HepG2 (cell line): ENCODE measurements around the gene LHFPL2. TPM values are rescaled to one million over a fixed set of nuclear protein-coding genes. Genes with fewer than 3 reads are reported as not detected.

Experiments used
- ATAC-seq: fragments of 200-7000 bp; cut with Tn5 transposase; 3 replicates; pipeline ENCODE4 v1.9.1; 2020; ENCODE audit warnings: mild to moderate bottlenecking, moderate library complexity
- BruUV-seq: library from RNA; stranded (reverse); fragments of 400-500 nt; replicated peaks from 2 replicates; lab custom pipeline; 2021; lab: Mats Ljungman, UMichigan
- CTCF ChIA-PET: fragments of 300-600 bp; formaldehyde crosslinking; extraction: SDS; loops from one replicate; lab custom pipeline; 2021; ENCODE audit warnings: low total read pairs, inconsistent platforms, low intra/inter-chr PET ratio; lab: Yijun Ruan, JAX
- POLR2A ChIA-PET: fragments of 350-600 bp; sonication (Branson Sonifier 250); formaldehyde crosslinking; loops from one replicate; lab custom pipeline; 2020; ENCODE audit warnings: antibody characterized with exemption, inconsistent platforms; lab: Yijun Ruan, JAX
- DNase-seq: peaks from one replicate; pipeline ENCODE4 v3.0.0-alpha.2; 2015; ENCODE audit warnings: low spot score
- FAIRE-seq: peaks from 3 replicates; lab custom pipeline; 2011; peaks lifted over from hg19 to GRCh38; lab: Jason Lieb, UNC
- H2AFZ ChIP-seq: one replicate; pipeline ENCODE4 v1.6.1; 2011; ENCODE audit warnings: low read length, inconsistent platforms
- H3K27ac ChIP-seq: fragments of 300-600 bp; 3 replicates; pipeline ENCODE4 v1.8.0; 2011; ENCODE audit warnings: mixed run types, mild to moderate bottlenecking, mixed read lengths, low read length, inconsistent platforms; ENCODE audit not compliant: insufficient read depth; ENCODE audit errors: extremely low read length
- H3K27me3 ChIP-seq, 2 experiments: fragments of 200-600 bp in 1 of 2; 2 replicates in 1 of 2; 3 replicates in 1 of 2; pipeline versions ENCODE4 v1.6.0 to v1.8.0; 2011; ENCODE audit warnings: low read length in 2 of 2, mild to moderate bottlenecking in 2 of 2, moderate library complexity in 2 of 2, inconsistent platforms in 1 of 2; ENCODE audit not compliant: insufficient read depth in 2 of 2, control insufficient read depth in 1 of 2
- H3K36me3 ChIP-seq, 2 experiments: fragments of 200-600 bp in 1 of 2; replicated peaks in 1 of 2; 2 replicates in 1 of 2; 3 replicates in 1 of 2; pipeline versions ENCODE4 v1.5.1 to v1.8.0; 2011; ENCODE audit warnings: low read length in 2 of 2, inconsistent platforms in 1 of 2; ENCODE audit not compliant: insufficient read depth in 2 of 2, control insufficient read depth in 1 of 2
- H3K4me1 ChIP-seq: 2 replicates; pipeline ENCODE4 v1.5.1; 2012; ENCODE audit warnings: low read length, inconsistent platforms; ENCODE audit not compliant: insufficient read depth
- H3K4me2 ChIP-seq: 2 replicates; pipeline ENCODE4 v1.6.0; 2011; ENCODE audit warnings: low read depth, low read length, inconsistent platforms
- H3K4me3 ChIP-seq, 3 experiments: fragments of 200-600 bp in 1 of 3; sonication (generic), shearing (Covaris generic) in 1 of 3; replicated peaks in 1 of 3; 2 replicates each; pipeline ENCODE4 v1.5.1; 2011 to 2016; ENCODE audit warnings: low read length in 3 of 3, inconsistent platforms in 2 of 3, low read depth in 2 of 3, mild to moderate bottlenecking in 2 of 3, control low read depth in 1 of 3, mixed read lengths in 1 of 3; ENCODE audit not compliant: insufficient read depth in 1 of 3
- H3K79me2 ChIP-seq: one replicate; pipeline ENCODE4 v1.6.1; 2011; ENCODE audit warnings: low read length, inconsistent platforms; ENCODE audit not compliant: insufficient read depth
- H3K9ac ChIP-seq: 2 replicates; pipeline ENCODE4 v1.6.0; 2011; ENCODE audit warnings: mild to moderate bottlenecking, low read depth, low read length, inconsistent platforms; ENCODE audit not compliant: insufficient read depth
- H3K9me3 ChIP-seq: 2 replicates; pipeline ENCODE4 v1.5.1; 2012; ENCODE audit warnings: mild to moderate bottlenecking, low read length
- H4K20me1 ChIP-seq: 2 replicates; pipeline ENCODE4 v1.6.0; 2011; ENCODE audit warnings: inconsistent platforms, mild to moderate bottlenecking, low read length, moderate library complexity; ENCODE audit not compliant: insufficient read depth
- CHD4 ChIP-seq: fragments of 200-600 bp; sonication (generic); IDR thresholded peaks from 2 replicates; pipeline ENCODE4 v1.7.0; 2017; ENCODE audit warnings: mild to moderate bottlenecking, low read length, borderline replicate concordance
- HNRNPH1 ChIP-seq: fragments of 200-400 bp; formaldehyde crosslinking; optimal IDR thresholded peaks from 2 replicates; pipeline ENCODE3; 2017; ENCODE audit warnings: mild to moderate bottlenecking, low read depth, low read length
- PHF20 ChIP-seq: sonication (generic); formaldehyde crosslinking; IDR thresholded peaks from 2 replicates; pipeline ENCODE4 v1.5.0; 2020; ENCODE audit warnings: mild to moderate bottlenecking, missing genetic modification reagents
- PHF8 ChIP-seq: sonication (generic); formaldehyde crosslinking; IDR thresholded peaks from 2 replicates; pipeline ENCODE4 v1.5.0; 2020; ENCODE audit warnings: missing genetic modification reagents
- PLRG1 ChIP-seq: fragments of 450-650 bp; conservative IDR thresholded peaks from 2 replicates; pipeline ENCODE4 v1.6.1; 2016
- SOX5 ChIP-seq: IDR thresholded peaks from 2 replicates; pipeline ENCODE4 v1.6.1; 2016; ENCODE audit warnings: borderline replicate concordance
- SOX6 ChIP-seq, 2 experiments: fragments of 450-650 bp in 1 of 2; sonication (generic) in 1 of 2; formaldehyde crosslinking in 1 of 2; IDR thresholded peaks; 2 replicates each; pipeline versions ENCODE4 v1.4.0 to v1.6.1; 2017 to 2020; ENCODE audit warnings: antibody characterized with exemption in 1 of 2, mild to moderate bottlenecking in 1 of 2, missing genetic modification reagents in 1 of 2
- SP140L ChIP-seq: sonication (generic); formaldehyde crosslinking; IDR thresholded peaks from 2 replicates; pipeline ENCODE4 v1.4.0; 2020; ENCODE audit warnings: missing genetic modification reagents, borderline replicate concordance
- TCF7 ChIP-seq: sonication (generic); IDR thresholded peaks from 2 replicates; pipeline ENCODE4 v1.6.1; 2016; ENCODE audit warnings: antibody characterized with exemption, low read depth
- ZBTB7A ChIP-seq: sonication (generic); formaldehyde crosslinking; IDR thresholded peaks from 2 replicates; pipeline ENCODE4 v1.8.0; 2022; ENCODE audit warnings: mild to moderate bottlenecking, missing genetic modification reagents
- ZNF136 ChIP-seq: sonication (generic); formaldehyde crosslinking; IDR thresholded peaks from 2 replicates; pipeline ENCODE4 v1.8.1; 2022; ENCODE audit warnings: low read depth, mild to moderate bottlenecking, moderate library complexity, missing genetic modification reagents
- ZNF20 ChIP-seq: sonication (generic); formaldehyde crosslinking; IDR thresholded peaks from 2 replicates; pipeline ENCODE4 v1.4.0; 2020; ENCODE audit warnings: mild to moderate bottlenecking, moderate library complexity, missing genetic modification reagents
- ZNF383 ChIP-seq: sonication (generic); formaldehyde crosslinking; IDR thresholded peaks from 2 replicates; pipeline ENCODE4 v1.4.0; 2020; ENCODE audit warnings: missing genetic modification reagents, mild to moderate bottlenecking, borderline replicate concordance
- ZNF468 ChIP-seq: sonication (generic); formaldehyde crosslinking; IDR thresholded peaks from 2 replicates; pipeline ENCODE4 v1.8.0; 2022; ENCODE audit warnings: mild to moderate bottlenecking, moderate library complexity, missing genetic modification reagents
- ZNF567 ChIP-seq: sonication (generic); formaldehyde crosslinking; IDR thresholded peaks from 2 replicates; pipeline ENCODE4 v1.8.1; 2023; ENCODE audit warnings: mild to moderate bottlenecking, missing genetic modification reagents, borderline replicate concordance
- in situ Hi-C: cut with HindIII; loops from 2 replicates; pipeline ENCODE4 v1.10.0; 2017; ENCODE audit warnings: low pct_unique_long_range_greater_than_20kb; ENCODE audit not compliant: extremely low pct_ligation_motif_present
- intact Hi-C: fragments of 100-400 bp; cut with micrococcal nuclease; formaldehyde crosslinking; loops from one replicate; pipeline ENCODE4 v1.10.0; 2022; ENCODE audit not compliant: unreplicated experiment
- polyA plus RNA-seq, 8 experiments: library from polyadenylated mRNA; depleted of rRNA in 3 of 8; stranded (reverse) in 7 of 8; unstranded in 1 of 8; fragments of >200 nt; fragmentation: Illumina TruSeq in 4 of 8; extraction: Trizol in 4 of 8; gene quantifications; 2 replicates each; pipeline versions ENCODE4 v1.2.1 to v1.2.3, GENCODE V29; 2011 to 2016; ENCODE audit warnings: low read depth in 4 of 8, missing spikeins in 1 of 8, mixed read lengths in 1 of 8; ENCODE audit not compliant: insufficient read depth in 1 of 8
- total RNA-seq, 5 experiments: library from RNA; depleted of rRNA; stranded (reverse); fragments of >200 nt; fragmentation: Illumina TruSeq; extraction: Trizol; gene quantifications; 2 replicates each; pipeline ENCODE4 v1.2.3, GENCODE V29; 2016; ENCODE audit warnings: low read depth in 1 of 5
- TF ChIP-seq, protein P1 (sequence below): sonication (generic); formaldehyde crosslinking; IDR thresholded peaks from 2 replicates; pipeline ENCODE4 v1.4.0; 2020; ENCODE audit warnings: mild to moderate bottlenecking, low read depth, missing genetic modification reagents
- TF ChIP-seq, protein P2 (sequence below): sonication (generic); formaldehyde crosslinking; IDR thresholded peaks from 2 replicates; pipeline ENCODE4 v1.4.0; 2020; ENCODE audit warnings: mild to moderate bottlenecking, missing genetic modification reagents
- TF ChIP-seq, protein P3 (sequence below): sonication (generic); formaldehyde crosslinking; IDR thresholded peaks from 2 replicates; pipeline ENCODE4 v1.8.0; 2022; ENCODE audit warnings: mild to moderate bottlenecking, missing genetic modification reagents
- TF ChIP-seq, protein P4 (sequence below): sonication (generic); formaldehyde crosslinking; IDR thresholded peaks from 2 replicates; pipeline ENCODE4 v1.4.0; 2020; ENCODE audit warnings: missing genetic modification reagents, borderline replicate concordance

Gene LHFPL2
- total and polyA plus RNA-seq, 2 of the 13 experiments (the other 11 are each of a cell fraction or from before 2014, with no cell fraction given) = 6.0 to 20.0 TPM

DNA sequence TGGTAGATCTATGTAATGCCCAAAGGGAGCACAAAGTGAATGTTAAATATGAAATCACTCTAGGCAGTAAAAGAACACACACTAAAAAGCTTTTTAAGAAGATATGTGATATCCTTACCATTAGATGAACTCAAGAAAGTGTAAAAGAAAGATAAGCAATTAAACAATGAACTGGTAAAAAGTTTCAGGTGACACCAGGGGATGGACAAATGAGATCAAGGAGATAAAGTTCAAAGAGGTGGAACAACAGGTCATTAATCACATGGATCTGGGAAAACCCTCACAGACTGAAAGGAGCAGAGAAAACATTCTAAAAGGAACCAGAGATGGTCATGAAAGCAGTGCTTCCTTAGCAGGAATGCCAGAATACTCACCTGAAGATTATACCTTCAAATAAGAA, 40.7 kb downstream of the LHFPL2 start:
- Histone ChIP-seq H3K4me2 (no peak overlapping the region), H3K4me1 (peaks cover 82% of the 10 kb centered on the region), H3K27ac (peak overlapping the region; percentile 8), H3K27me3 (no peaks in the 10 kb centered on the region), H2AFZ (no peak overlapping the region), H4K20me1 (no peaks in the 10 kb centered on the region), H3K79me2 (peaks cover 20% of the 10 kb centered on the region), H3K36me3 (peaks cover 2 to 10% of the 10 kb centered on the region in 2 experiments; a peak in 3 of 5 replicates), H3K9me3 (no peaks in the 10 kb centered on the region), H3K9ac (no peak overlapping the region), H3K4me3 (no peak overlapping the region)
- no TSS peak for BruUV-seq
- CTCF ChIA-PET = no interaction called here
- no peak for FAIRE-seq
- intact Hi-C loops = no loop called here
- POLR2A ChIA-PET = no interaction called here
- in situ Hi-C loops = no loop called here
- no peak for DNase-seq
- no peak for ATAC-seq
- TF ChIP-seq SOX5 (CRISPR knock-in tag) (peak; percentile 35; the same call in 1 of the 2 replicates), CHD4 (no peak), ZNF567 (CRISPR knock-in tag) (no peak), PHF20 (CRISPR knock-in tag) (no peak), SP140L (CRISPR knock-in tag) (no peak), ZNF20 (no peak), ZNF136 (CRISPR knock-in tag) (no peak), TCF7 (peak; percentile 48; the same call in 1 of the 2 replicates), ZBTB7A (no peak), ZNF383 (no peak), PLRG1 (no peak), PHF8 (no peak), HNRNPH1 (no peak), SOX6 (IDR thresholded peaks at IDR 0.05) (no peak), SOX6 (CRISPR knock-in tag; IDR thresholded peaks at IDR 0.05) (peak; percentile 36; the same call in 1 of the 2 replicates), ZNF468 (no peak)
- TF ChIP-seq, protein P1, sequence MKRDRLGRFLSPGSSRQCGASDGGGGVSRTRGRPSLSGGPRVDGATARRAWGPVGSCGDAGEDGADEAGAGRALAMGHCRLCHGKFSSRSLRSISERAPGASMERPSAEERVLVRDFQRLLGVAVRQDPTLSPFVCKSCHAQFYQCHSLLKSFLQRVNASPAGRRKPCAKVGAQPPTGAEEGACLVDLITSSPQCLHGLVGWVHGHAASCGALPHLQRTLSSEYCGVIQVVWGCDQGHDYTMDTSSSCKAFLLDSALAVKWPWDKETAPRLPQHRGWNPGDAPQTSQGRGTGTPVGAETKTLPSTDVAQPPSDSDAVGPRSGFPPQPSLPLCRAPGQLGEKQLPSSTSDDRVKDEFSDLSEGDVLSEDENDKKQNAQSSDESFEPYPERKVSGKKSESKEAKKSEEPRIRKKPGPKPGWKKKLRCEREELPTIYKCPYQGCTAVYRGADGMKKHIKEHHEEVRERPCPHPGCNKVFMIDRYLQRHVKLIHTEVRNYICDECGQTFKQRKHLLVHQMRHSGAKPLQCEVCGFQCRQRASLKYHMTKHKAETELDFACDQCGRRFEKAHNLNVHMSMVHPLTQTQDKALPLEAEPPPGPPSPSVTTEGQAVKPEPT (CRISPR knock-in tag) = no peak
- TF ChIP-seq, protein P2, sequence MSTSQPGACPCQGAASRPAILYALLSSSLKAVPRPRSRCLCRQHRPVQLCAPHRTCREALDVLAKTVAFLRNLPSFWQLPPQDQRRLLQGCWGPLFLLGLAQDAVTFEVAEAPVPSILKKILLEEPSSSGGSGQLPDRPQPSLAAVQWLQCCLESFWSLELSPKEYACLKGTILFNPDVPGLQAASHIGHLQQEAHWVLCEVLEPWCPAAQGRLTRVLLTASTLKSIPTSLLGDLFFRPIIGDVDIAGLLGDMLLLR = no peak
- TF ChIP-seq, protein P3, sequence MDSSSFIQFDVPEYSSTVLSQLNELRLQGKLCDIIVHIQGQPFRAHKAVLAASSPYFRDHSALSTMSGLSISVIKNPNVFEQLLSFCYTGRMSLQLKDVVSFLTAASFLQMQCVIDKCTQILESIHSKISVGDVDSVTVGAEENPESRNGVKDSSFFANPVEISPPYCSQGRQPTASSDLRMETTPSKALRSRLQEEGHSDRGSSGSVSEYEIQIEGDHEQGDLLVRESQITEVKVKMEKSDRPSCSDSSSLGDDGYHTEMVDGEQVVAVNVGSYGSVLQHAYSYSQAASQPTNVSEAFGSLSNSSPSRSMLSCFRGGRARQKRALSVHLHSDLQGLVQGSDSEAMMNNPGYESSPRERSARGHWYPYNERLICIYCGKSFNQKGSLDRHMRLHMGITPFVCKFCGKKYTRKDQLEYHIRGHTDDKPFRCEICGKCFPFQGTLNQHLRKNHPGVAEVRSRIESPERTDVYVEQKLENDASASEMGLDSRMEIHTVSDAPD = no peak
- TF ChIP-seq, protein P4, sequence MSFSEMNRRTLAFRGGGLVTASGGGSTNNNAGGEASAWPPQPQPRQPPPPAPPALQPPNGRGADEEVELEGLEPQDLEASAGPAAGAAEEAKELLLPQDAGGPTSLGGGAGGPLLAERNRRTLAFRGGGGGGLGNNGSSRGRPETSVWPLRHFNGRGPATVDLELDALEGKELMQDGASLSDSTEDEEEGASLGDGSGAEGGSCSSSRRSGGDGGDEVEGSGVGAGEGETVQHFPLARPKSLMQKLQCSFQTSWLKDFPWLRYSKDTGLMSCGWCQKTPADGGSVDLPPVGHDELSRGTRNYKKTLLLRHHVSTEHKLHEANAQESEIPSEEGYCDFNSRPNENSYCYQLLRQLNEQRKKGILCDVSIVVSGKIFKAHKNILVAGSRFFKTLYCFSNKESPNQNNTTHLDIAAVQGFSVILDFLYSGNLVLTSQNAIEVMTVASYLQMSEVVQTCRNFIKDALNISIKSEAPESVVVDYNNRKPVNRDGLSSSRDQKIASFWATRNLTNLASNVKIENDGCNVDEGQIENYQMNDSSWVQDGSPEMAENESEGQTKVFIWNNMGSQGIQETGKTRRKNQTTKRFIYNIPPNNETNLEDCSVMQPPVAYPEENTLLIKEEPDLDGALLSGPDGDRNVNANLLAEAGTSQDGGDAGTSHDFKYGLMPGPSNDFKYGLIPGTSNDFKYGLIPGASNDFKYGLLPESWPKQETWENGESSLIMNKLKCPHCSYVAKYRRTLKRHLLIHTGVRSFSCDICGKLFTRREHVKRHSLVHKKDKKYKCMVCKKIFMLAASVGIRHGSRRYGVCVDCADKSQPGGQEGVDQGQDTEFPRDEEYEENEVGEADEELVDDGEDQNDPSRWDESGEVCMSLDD (CRISPR knock-in tag) = no peak
